D341Med (cell line): Measurements from ENCODE around the gene C11orf24.
"Not testable (repeated sequence)": the region's sequence is repeated elsewhere in the genome, so short reads cannot be mapped to it uniquely, and the experiment has no call there.

Source experiments
- DNase-seq: peaks from one replicate; pipeline ENCODE4 v3.0.0; 2012; ENCODE audit warnings: low spot score

Gene C11orf24

GRCh38 chr11:68271781-68272608 lies at the start of gene C11orf24:
TSS of gene C11orf24 (minus strand) at chr11:68271973. CDS start at chr11:68263767, 8,206 bp downstream.
- peak; percentile 99 for DNase-seq

- no peak for DNase-seq
These were observed 45.5 kb upstream of the C11orf24 start for GRCh38 chr11:68317147-68317785.

DNA sequence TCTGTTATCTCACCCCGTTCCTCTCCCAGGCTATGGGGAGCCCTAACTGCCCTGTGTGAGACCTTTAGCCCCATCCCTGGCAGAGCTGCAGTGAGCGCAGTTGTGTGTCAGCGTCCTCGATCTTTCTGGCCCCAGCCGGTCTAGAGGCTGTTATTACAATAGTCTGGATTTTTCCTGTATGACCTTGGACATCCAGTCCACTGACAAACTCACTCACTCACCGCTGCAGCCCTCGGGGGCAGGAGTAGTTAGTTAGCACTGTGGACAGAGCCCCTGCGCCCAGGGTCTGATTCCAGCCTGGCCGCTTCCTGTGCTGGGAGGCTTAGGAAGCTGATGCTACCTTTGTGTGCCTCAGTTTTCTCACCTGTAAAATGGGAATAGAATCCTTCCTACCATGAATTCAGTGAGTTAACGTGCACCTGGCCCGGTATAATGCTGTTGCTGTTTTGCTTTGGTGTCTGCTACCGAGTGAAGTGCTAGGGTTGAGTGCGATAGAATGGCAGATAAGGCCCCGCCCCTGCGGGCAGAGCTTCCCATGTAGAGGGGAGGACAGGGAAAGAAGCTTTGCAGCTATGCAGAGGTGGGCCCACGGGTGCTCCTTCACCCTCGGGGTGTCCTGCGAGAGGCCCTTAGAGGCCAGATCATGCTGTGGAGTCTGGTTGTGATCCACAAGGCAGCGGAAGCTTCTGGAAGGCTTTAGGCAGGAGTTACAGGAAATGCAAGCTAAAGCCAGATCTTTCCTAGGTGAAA lies 43.6 kb upstream of the C11orf24 start:
- no peak for DNase-seq

- peak; percentile 41 for DNase-seq
These were observed 42.7 kb upstream of the C11orf24 start for GRCh38 chr11:68314203-68315170.

DNA sequence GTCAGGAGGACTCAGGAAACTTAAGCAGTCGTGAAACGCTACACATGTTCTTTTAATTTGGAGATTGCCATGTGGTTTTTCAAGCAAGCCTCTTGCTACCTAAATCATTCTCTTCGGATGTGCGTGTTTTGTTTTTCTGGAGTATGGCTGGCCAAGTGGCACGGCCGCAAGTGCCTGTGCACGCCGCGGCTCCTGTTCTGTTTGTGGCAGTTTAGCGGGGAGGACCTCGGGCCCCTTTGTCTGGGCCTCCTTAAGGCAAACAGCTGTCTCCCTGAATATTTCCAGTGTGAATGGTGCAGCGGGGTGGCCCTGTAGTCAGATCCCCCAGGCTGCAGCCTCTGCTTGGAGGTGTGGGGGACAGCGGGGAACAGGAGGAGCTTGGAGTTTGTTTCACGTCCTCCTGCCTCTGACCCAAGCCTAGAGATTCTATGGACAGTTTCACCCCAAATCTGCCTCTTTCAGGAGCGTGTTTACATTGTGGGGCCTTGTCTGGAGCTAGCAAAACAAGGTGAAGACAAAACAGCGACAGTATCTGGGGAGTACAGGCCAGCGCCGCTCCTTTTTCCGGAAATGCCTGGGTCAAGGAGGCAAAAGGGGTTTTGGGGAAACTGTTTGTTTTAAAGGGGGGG lies 41.9 kb upstream of the C11orf24 start:
- peak; percentile 55 for DNase-seq

DNA sequence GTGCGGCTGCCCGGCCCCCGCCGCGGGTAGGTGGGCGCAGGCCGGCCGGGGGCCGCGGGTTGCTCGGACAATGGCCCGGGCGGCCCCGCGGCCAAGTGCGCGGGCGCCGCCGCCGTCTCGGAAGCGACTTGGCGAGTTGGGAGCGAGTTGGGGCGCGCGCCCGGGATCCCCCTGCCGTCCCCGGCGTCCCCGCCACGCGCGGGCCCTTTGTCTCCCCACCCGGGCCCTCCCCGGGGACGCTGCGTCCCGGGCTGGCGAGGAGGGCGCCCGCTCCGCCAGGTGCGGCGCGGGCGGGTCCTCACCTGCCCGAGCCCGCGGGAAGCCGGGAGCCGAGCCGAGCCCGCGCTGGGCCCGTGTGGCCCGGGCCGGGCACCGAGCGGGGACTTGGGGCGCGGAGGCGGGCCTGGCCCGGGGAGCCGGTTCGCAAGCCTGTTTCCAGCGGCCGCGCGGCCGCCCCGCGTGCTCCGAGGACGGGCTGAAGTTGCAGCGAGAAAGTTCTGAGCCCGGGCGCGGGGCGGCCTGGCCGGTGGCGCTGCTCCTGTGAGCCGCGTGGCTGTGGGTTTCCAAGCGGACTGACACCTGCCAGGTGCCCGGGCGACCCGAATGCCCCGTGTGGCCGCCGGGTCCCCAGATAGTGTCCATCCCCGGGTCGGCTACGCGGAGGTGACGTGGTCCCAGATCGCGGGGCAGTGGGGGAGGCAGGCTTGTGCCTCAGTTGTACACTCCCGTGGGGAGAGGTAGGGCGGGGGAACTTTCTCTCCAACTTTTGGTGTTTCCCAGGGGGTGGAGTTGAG lies 41.2 kb upstream of the C11orf24 start:
- DNase-seq = peak; percentile 78

GRCh38 chr11:68312117-68312779 lies 40.5 kb upstream of the C11orf24 start, which contains the start of gene LRP5:
TSS of gene LRP5 (plus strand) at chr11:68312591. CDS start at chr11:68312715, 124 bp downstream.
- peak; percentile 90 for DNase-seq

GRCh38 chr11:68311160-68312116 lies 39.7 kb upstream of the C11orf24 start:
- DNase-seq = no peak

DNA sequence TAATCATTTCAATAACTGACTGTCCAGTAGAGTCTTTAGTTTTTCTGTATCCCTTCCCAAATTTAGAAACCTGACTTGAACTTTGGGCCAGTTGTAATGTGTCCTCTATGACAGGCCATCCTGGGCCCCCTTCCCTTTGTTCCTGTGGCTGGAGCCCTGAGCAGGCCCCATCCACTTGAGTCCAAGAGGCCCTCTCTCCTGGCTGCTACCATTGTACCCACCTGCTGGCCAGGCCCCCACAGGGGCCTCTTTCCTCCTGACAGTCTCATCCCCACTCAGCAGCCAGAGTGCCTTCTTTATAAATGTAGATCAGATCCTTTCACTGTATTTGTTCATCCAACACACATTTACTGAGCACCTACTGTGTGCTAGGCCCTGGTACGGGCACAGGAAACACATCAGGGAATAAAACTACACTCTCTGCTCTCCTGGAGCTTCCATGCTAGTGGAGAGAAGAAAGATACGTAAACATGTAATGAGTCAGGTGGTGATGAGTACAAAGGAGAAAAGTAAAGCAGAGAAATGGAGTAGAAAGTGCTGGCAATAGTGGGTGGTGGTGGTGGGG lies 37.9 kb upstream of the C11orf24 start:
- no peak for DNase-seq

DNA sequence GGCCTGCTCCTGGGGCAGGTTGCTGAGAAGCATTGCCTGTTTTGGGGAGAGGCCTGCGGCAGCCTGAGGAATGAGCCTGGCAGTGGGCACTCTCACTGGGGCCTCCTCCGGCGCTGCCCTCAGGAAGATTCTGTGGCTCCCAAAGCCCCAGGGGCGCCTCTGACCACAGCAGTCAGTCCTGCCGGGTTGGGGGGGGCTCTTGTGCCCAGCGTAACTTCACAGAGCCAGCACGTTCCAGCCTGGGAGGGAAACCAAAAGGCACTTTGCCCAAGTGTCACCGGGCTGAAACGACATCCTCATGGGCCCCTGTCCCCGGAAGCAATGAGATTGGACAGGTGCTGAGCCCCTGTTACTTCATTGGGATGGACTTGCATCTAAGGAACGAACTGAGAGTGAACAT lies 36.3 kb upstream of the C11orf24 start:
- DNase-seq = no peak

DNA sequence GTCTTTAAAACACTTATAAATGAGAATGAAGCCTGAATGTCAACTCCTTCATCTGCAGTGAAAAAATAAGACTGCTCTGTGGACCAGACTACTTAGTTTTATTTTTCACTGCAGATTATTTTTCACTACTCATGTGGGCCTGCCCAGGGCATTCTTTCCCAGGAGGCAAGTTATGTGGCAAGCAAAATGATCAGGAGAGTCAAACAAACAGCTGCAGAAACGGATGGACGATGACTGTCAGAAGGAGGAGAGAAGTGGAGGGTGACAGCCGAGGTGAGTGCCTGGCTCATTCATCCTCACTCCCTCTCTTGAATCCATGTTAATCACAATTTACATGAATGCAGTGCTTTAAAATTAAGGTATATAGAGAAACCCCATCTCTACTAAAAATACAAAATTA lies 34.9 kb upstream of the C11orf24 start:
- no peak for DNase-seq

DNA sequence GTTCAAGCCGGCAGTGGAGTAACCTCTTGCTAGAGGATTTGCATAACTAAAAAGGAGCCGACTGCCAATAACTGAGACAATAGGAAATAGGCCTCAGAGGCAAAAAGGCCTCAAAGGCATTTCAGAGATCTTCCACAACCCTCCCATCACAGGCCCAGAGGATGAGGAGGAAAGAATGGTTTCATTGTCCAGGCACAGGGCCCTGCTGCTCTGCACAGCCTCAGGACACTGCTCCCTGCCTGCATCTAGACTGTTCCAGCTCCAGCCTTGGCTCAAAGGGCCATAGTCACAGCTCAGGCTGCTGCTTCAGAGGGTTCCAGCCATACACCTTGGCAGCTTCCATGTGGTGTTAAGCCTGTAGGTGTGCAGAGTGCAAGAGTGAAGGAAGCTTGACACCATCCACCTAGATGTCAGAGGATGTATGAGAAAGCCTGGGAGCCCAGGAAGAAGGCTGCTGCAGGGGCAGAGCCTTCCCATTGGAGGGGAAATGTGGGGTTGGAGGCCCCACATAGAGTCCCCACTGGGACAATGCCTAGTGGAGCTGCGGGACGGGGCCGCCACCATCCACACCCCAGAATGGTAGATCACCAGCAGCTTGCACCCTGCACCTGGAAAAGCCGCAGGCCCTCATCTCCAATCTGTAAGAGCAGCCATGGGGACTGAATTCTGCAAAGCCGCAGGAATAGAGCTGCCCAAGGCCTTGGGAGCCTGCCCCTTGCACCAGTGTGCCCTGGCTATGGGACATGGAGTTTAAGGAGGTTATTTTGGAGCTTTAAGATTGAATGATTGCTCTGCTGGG lies 32.4 kb upstream of the C11orf24 start:
- no peak for DNase-seq

DNA sequence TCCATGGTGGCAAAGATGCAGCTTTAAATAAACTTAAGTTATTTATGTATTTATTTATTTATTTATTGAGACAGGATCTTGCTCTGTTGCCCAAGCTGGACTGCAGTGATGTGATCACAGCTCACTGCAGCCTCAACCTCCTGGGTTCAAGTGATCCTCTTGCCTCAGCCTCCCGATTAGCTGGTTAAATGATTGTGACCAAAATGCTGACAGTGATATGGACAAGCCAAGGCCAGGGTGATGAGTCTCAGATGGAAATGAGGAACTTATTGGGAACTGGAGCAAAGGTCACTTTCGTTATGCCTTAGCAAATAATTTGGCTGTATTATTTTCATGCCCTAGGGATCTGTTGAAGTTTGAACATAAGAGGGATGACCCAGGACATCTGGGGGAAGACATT lies 31.3 kb upstream of the C11orf24 start:
- no peak for DNase-seq

GRCh38 chr11:68302670-68303069 lies 30.9 kb upstream of the C11orf24 start:
- DNase-seq = no peak

- no peak for DNase-seq
These were observed 30.5 kb upstream of the C11orf24 start for GRCh38 chr11:68302256-68302655.

GRCh38 chr11:68300076-68300830 lies 28.5 kb upstream of the C11orf24 start:
- no peak for DNase-seq

DNA sequence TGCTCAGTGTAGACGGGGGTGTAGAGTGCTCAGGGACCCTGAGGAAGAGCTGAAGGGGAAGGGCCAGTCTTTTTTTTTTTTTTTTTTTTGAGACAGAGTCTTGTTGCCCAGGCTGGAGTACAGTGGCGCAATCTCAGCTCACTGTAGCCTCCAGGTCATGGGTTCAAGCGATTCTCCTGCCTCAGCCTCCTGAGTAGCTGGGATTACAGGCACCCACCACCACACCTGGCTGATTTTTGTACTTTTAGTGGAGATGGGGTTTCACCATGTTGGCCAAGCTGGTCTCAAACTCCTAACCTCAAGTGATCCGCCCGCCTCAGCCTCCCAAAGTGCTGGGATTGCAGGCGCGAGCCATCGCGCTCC lies 27.7 kb upstream of the C11orf24 start:
- not testable (repeated sequence) for DNase-seq
